Measurements from ENCODE around the gene NPC2.
"Not testable (repeated sequence)": the region's sequence is repeated elsewhere in the genome, so short reads cannot be mapped to it uniquely, and the experiment has no call there.

Gene NPC2

DNA sequence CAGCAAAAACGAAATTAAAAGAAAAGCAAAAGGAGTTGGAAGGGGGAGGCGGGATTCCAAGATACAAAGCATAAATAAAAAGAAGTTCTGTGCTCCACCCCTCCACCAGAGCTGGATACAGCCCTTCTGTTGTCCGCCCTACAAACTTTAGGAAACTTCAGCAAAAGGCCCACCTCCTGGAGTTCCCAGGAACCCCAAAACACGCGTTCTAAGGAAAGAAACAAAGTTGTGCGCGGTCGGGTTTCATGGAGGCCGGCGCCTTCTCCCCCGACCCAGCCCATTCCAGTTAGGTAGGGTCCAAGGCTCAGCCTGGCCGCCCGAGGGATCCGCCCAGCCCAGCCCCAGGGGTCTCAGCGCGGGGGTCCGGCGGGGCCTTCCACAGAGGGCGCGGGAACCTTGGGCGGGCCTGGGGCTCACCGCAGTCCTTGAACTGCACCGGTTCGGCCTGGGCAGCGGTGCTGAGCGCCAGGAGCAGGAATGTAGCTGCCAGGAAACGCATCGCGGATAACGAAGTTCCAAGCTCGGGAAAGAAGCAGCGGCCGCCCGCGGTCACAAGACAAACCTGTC is at the start of gene NPC2:
NPC2 (minus strand) TSS at position 530 of the 567 bp plus-strand sequence; CDS start at position 499, 31 bp downstream.
- DNase-seq (ENCODE audit: low read depth, low spot score), result no peak

DNA sequence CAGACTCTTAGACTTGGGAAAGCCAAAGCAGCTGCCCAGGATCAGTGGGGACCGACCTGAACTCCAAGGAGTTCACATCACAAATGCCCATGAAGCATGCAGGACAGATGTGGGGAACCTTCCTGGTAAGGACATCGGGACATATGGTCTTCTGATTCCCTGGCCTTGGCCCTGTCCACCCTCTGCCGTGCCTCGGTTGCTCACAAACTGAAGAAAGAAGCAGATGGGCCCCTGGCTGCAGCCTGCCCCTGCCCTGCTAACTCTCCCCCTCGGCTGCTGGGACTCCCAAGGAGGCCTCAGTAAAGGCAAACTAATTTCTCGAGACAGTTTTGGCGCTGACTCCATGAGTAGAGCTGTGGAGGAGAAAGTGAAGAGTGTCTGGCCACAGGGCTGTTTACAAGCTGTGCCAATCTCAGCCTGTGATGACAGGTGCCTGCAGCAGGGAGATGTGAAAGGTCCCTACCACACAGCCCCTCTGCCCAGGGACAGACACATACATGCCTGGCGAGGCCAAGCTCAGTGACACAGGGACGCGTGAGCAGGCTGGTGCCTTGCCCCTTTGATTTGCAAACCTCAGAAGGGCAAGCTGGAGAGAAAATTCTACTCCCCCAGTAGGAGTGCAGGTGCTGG is 49.1 kb upstream of the NPC2 start:
- no peak overlapping the region for H3K9ac ChIP-seq (ENCODE audit: insufficient read length)
- TF ChIP-seq FOXP2 (optimal IDR thresholded peaks at IDR 0.05; ENCODE audit: control extremely low read depth, extremely low read length, insufficient read depth) (no peak), EZH2 (IDR thresholded peaks at IDR 0.05) (no peak), POLR2AphosphoS5 (IDR thresholded peaks at IDR 0.05; ENCODE audit: borderline replicate concordance, low read depth, low read length) (no peak)
- DNase-seq (ENCODE audit: low read depth, low spot score), result no peak
- no peak overlapping the region for H3K4me3 ChIP-seq
- no peaks in the 10 kb centered on the region for H3K36me3 ChIP-seq (ENCODE audit: insufficient read depth, low read length)
- no peaks in the 10 kb centered on the region for H3K9me3 ChIP-seq (ENCODE audit: low read depth, low read length)
- H3K27ac ChIP-seq, result no peak overlapping the region

More for the DNA sequence above, at the start of gene NPC2:
- Histone ChIP-seq H3K9ac (ENCODE audit: insufficient read length) (peak within 1 kb of the TSS; percentile 89), H3K9me3 (ENCODE audit: low read depth, low read length) (no peaks in the 10 kb centered on the region), H3K27ac (no peak within 1 kb of the TSS), H3K36me3 (ENCODE audit: insufficient read depth, low read length) (no peaks in the 10 kb centered on the region), H3K4me3 (peak within 1 kb of the TSS; percentile 98)
- TF ChIP-seq EZH2 (IDR thresholded peaks at IDR 0.05) (no peak), POLR2AphosphoS5 (IDR thresholded peaks at IDR 0.05; ENCODE audit: borderline replicate concordance, low read depth, low read length) (no peak)

DNA sequence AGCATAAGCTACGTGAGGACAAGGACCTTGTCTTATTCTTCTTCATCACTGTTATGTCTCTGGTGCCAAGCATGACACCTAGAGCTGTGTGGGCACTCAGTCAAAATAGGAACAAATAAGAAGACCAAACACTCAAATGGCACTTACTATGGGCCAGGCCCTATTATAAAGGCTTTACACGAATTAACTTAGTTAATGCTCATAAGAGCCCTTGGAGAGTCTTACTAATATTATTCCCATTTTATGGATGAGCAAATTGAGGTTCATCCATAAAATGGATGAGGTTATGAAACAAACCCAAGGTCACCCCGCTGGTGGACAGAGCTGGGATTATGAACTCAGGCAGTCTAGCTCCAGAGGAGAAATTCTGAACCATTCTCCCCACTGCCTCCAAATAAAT is 48.1 kb upstream of the NPC2 start:
- Histone ChIP-seq H3K9me3 (ENCODE audit: low read depth, low read length) (no peaks in the 10 kb centered on the region), H3K9ac (ENCODE audit: insufficient read length) (no peak overlapping the region), H3K4me3 (no peak overlapping the region), H3K27ac (no peak overlapping the region), H3K36me3 (ENCODE audit: insufficient read depth, low read length) (no peaks in the 10 kb centered on the region)
- no peak for DNase-seq (ENCODE audit: low read depth, low spot score)
- TF ChIP-seq POLR2AphosphoS5 (IDR thresholded peaks at IDR 0.05; ENCODE audit: borderline replicate concordance, low read depth, low read length), result no peak
- TF ChIP-seq EZH2 (IDR thresholded peaks at IDR 0.05), result no peak
- no peak for TF ChIP-seq FOXP2 (optimal IDR thresholded peaks at IDR 0.05; ENCODE audit: control extremely low read depth, extremely low read length, insufficient read depth)

DNA sequence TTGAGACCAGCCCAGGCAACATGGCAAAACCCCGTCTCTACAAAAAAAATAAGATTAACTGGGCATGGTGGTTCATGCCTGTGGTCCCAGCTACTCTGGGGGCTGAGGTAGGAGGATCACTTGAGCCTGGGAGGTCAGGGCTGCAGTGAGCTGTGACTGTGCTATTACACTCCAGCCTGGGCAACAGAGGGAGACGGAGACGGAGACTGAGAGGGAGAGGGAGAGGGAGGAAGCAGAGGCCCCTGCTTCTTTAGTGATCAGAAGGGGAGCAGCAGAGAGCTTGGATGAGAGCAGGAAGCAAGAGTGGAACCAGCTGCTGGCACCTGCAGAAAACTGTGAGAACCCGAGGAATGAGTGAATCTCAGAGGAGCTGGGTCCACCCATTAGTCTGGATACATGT is 46.4 kb upstream of the NPC2 start:
- Histone ChIP-seq H3K36me3 (ENCODE audit: insufficient read depth, low read length) (no peaks in the 10 kb centered on the region), H3K9me3 (ENCODE audit: low read depth, low read length) (no peaks in the 10 kb centered on the region), H3K4me3 (no peak overlapping the region), H3K27ac (no peak overlapping the region), H3K9ac (ENCODE audit: insufficient read length) (no peak overlapping the region)
- DNase-seq (ENCODE audit: low read depth, low spot score), result no peak
- TF ChIP-seq FOXP2 (optimal IDR thresholded peaks at IDR 0.05; ENCODE audit: control extremely low read depth, extremely low read length, insufficient read depth) (no peak), POLR2AphosphoS5 (IDR thresholded peaks at IDR 0.05; ENCODE audit: borderline replicate concordance, low read depth, low read length) (no peak), EZH2 (IDR thresholded peaks at IDR 0.05) (no peak)

- TF ChIP-seq POLR2AphosphoS5 (IDR thresholded peaks at IDR 0.05; ENCODE audit: borderline replicate concordance, low read depth, low read length), result no peak
- TF ChIP-seq FOXP2 (optimal IDR thresholded peaks at IDR 0.05; ENCODE audit: control extremely low read depth, extremely low read length, insufficient read depth), result no peak
- H3K9ac ChIP-seq (ENCODE audit: insufficient read length), result no peak overlapping the region
- no peaks in the 10 kb centered on the region for H3K36me3 ChIP-seq (ENCODE audit: insufficient read depth, low read length)
- H3K27ac ChIP-seq, result no peak overlapping the region
- no peak for DNase-seq (ENCODE audit: low read depth, low spot score)
- H3K9me3 ChIP-seq (ENCODE audit: low read depth, low read length), result no peaks in the 10 kb centered on the region
- no peak overlapping the region for H3K4me3 ChIP-seq
Measured at GRCh38 chr14:74538411-74539391, 45.6 kb upstream of the NPC2 start.

DNA sequence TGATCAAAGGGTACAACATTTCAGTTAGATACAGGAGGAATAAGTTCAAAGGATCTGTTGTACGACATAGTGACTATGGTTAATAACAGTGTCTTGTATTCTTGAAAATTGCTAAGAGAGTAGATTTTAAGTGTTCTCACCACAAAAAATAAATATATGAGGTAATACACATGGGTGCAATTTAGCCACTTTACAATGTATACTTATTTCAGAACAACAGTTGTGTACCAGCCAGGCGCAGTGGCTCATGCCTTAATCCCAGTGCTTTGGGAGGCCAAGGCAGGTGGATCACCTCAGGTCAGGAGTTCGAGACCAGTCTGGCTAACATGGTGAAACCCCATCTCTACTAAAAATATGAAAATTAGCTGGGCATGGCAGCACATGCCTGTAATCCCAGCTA is 43.2 kb upstream of the NPC2 start:
- H3K9me3 ChIP-seq (ENCODE audit: low read depth, low read length); H3K36me3 ChIP-seq (ENCODE audit: insufficient read depth, low read length); H3K4me3 ChIP-seq; H3K9ac ChIP-seq (ENCODE audit: insufficient read length); DNase-seq (ENCODE audit: low read depth, low spot score); H3K27ac ChIP-seq: not testable (repeated sequence)

- DNase-seq (ENCODE audit: low read depth, low spot score), result no peak
- Histone ChIP-seq H3K27ac (no peak overlapping the region), H3K9ac (ENCODE audit: insufficient read length) (no peak overlapping the region), H3K36me3 (ENCODE audit: insufficient read depth, low read length) (no peaks in the 10 kb centered on the region), H3K9me3 (ENCODE audit: low read depth, low read length) (no peaks in the 10 kb centered on the region), H3K4me3 (no peak overlapping the region)
- TF ChIP-seq FOXP2 (optimal IDR thresholded peaks at IDR 0.05; ENCODE audit: control extremely low read depth, extremely low read length, insufficient read depth) (no peak), POLR2AphosphoS5 (IDR thresholded peaks at IDR 0.05; ENCODE audit: borderline replicate concordance, low read depth, low read length) (no peak), EZH2 (IDR thresholded peaks at IDR 0.05) (no peak)
Measured at GRCh38 chr14:74535756-74536325, 42.7 kb upstream of the NPC2 start.

GRCh38 chr14:74533576-74533975 is 40.5 kb upstream of the NPC2 start:
- H3K9ac ChIP-seq (ENCODE audit: insufficient read length), result no peak overlapping the region
- DNase-seq (ENCODE audit: low read depth, low spot score), result no peak
- no peak overlapping the region for H3K27ac ChIP-seq
- TF ChIP-seq EZH2 (IDR thresholded peaks at IDR 0.05), result no peak
- TF ChIP-seq POLR2AphosphoS5 (IDR thresholded peaks at IDR 0.05; ENCODE audit: borderline replicate concordance, low read depth, low read length), result no peak
- no peak for TF ChIP-seq FOXP2 (optimal IDR thresholded peaks at IDR 0.05; ENCODE audit: control extremely low read depth, extremely low read length, insufficient read depth)
- no peaks in the 10 kb centered on the region for H3K36me3 ChIP-seq (ENCODE audit: insufficient read depth, low read length)
- H3K4me3 ChIP-seq, result no peak overlapping the region
- no peaks in the 10 kb centered on the region for H3K9me3 ChIP-seq (ENCODE audit: low read depth, low read length)

All from SK-N-MC (cell line).